Esophagus muscularis mucosa (tissue), 4 donors: ENCODE results near the gene CFAP73. TPM values are rescaled to one million over a fixed set of nuclear protein-coding genes. Genes with fewer than 3 reads are reported as not detected.

Experiments
- DNase-seq: peaks from one replicate; pipeline ENCODE4 v3.0.0-alpha.2; 2017; ENCODE audit errors: extremely low spot score
- H3K27ac ChIP-seq, 4 donors: fragments of 200-600 bp; sonication (generic); replicated peaks in 1 of 4; 1 replicate in 3 of 4; 2 replicates in 1 of 4; pipeline ENCODE4 v1.5.1; 2016 to 2019; ENCODE audit warnings: mild to moderate bottlenecking in 1 of 4
- H3K27me3 ChIP-seq, 4 donors: fragments of 200-600 bp; sonication (generic); one replicate each; pipeline versions ENCODE4 v1.5.1 to v1.6.0; 2016 to 2019
- H3K36me3 ChIP-seq, 4 donors: fragments of 200-600 bp; sonication (generic); one replicate each; pipeline ENCODE4 v1.5.1; 2016 to 2019
- H3K4me1 ChIP-seq, 4 donors: fragments of 200-600 bp; sonication (generic); one replicate each; pipeline ENCODE4 v1.5.1; 2016 to 2019
- H3K4me3 ChIP-seq, 4 donors: fragments of 200-600 bp; sonication (generic); 1 replicate in 2 of 4; 2 replicates in 2 of 4; pipeline ENCODE4 v1.5.1; 2016 to 2019; ENCODE audit warnings: mild to moderate bottlenecking in 4 of 4, moderate library complexity in 1 of 4
- H3K9me3 ChIP-seq, 4 donors: fragments of 200-600 bp; sonication (generic); 1 replicate in 3 of 4; 2 replicates in 1 of 4; pipeline ENCODE4 v1.5.1; 2016 to 2019
- CTCF ChIP-seq, 3 experiments: fragments of 200-600 bp in 2 of 3; fragments of 450-650 bp in 1 of 3; sonication (generic) in 2 of 3; IDR thresholded peaks; one replicate each; pipeline ENCODE4 v1.5.1; 2017 to 2019; ENCODE audit warnings: antibody characterized with exemption in 3 of 3, mild to moderate bottlenecking in 2 of 3, moderate library complexity in 1 of 3
- EP300 ChIP-seq: sonication (generic); formaldehyde crosslinking; IDR thresholded peaks from one replicate; pipeline ENCODE4 v1.6.1; 2017; ENCODE audit warnings: antibody characterized with exemption
- POLR2A ChIP-seq: fragments of 450-650 bp; IDR thresholded peaks from one replicate; pipeline ENCODE4 v1.6.1; 2017; ENCODE audit warnings: antibody characterized with exemption, moderate library complexity, mild to moderate bottlenecking, low read depth
- POLR2AphosphoS5 ChIP-seq, 2 donors: sonication (generic); formaldehyde crosslinking; IDR thresholded peaks; one replicate each; pipeline ENCODE4 v1.6.1; 2017; ENCODE audit warnings: antibody characterized with exemption in 2 of 2
- WGBS: methylation state at CpG from one replicate; pipeline ENCODE4 v1.1.5; 2018; 5-methylcytosine and 5-hydroxymethylcytosine counted together
- intact Hi-C: fragments of 100-400 bp; cut with DNase I; formaldehyde crosslinking; loops from one replicate; pipeline ENCODE4 v1.15.1; 2023
- total RNA-seq, 4 donors: library from RNA; depleted of rRNA; stranded (reverse); fragments of >200 nt; gene quantifications; one replicate each; pipeline versions ENCODE4 v1.1.0 to v1.2.1, GENCODE V29; 2016

CFAP73 gene
- total RNA-seq, 4 donors from 2014 or later: not detected

GRCh38 chr12:113128802-113129663 is 20.5 kb upstream of the CFAP73 start:
- Histone ChIP-seq H3K9me3 (no peaks in the 10 kb centered on the region), H3K4me1 (no peaks in the 10 kb centered on the region), H3K36me3 (no peaks in the 10 kb centered on the region), H3K27ac (no peak overlapping the region), H3K27me3 (peaks cover 0 to 62% (median 3%) of the 10 kb centered on the region in 4 donors), H3K4me3 (no peak overlapping the region)
- DNase-seq: no peak
- WGBS: 60% methylated on average over 9 of the region's 9 CpGs
- intact Hi-C loops: no loop called here
- TF ChIP-seq EP300 (no peak), POLR2AphosphoS5 (IDR thresholded peaks at IDR 0.05) (no peak), POLR2A (no peak), CTCF (IDR thresholded peaks at IDR 0.05) (no peak)

- no peaks in the 10 kb centered on the region for H3K36me3 ChIP-seq
- intact Hi-C loops: no loop called here
- WGBS: 81% methylated on average over 10 of the region's 17 CpGs
- H3K27ac ChIP-seq: no peak overlapping the region
- H3K27me3 ChIP-seq: peaks cover 0 to 70% (median 8%) of the 10 kb centered on the region in 4 donors
- DNase-seq: no peak
- no peaks in the 10 kb centered on the region for H3K4me1 ChIP-seq
- no peaks in the 10 kb centered on the region for H3K9me3 ChIP-seq
- H3K4me3 ChIP-seq: no peak overlapping the region
- no peak for TF ChIP-seq POLR2A
- no peak for TF ChIP-seq POLR2AphosphoS5 (IDR thresholded peaks at IDR 0.05)
These were observed 19.7 kb upstream of the CFAP73 start for GRCh38 chr12:113129664-113130456.

GRCh38 chr12:113130457-113131135 is 18.9 kb upstream of the CFAP73 start:
- no peak overlapping the region for H3K27ac ChIP-seq
- WGBS: 28% methylated on average over 7 of the region's 18 CpGs

DNA sequence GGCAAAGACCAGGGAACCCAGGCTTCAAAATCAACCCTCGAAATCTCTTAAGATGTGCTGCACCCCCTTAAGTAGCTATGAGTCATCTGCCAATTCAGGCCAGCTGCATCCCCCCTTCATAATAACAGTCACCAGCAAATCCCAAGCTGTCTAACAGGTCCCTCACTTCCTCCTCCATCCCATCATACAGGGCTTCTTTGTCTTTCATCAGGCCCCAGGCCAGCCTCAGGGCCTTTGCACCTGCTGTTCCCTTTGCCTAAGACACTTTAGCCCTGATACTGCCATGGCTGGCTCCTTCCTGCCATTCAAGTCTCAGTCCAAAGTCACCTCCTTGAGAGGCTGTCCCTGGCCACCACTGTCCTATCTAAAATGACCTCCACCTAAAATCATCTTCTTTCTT is 18.0 kb upstream of the CFAP73 start:
- Histone ChIP-seq H3K4me3 (no peak overlapping the region), H3K36me3 (no peaks in the 10 kb centered on the region), H3K9me3 (no peaks in the 10 kb centered on the region), H3K27me3 (peaks cover 0 to 87% (median 8%) of the 10 kb centered on the region in 4 donors), H3K4me1 (peaks cover 0 to 10% (median 5%) of the 10 kb centered on the region in 4 donors), H3K27ac (no peak overlapping the region)
- TF ChIP-seq CTCF (IDR thresholded peaks at IDR 0.05) (no peak), EP300 (no peak), POLR2A (no peak), POLR2AphosphoS5 (IDR thresholded peaks at IDR 0.05) (no peak)
- intact Hi-C loops: no loop called here
- no peak for DNase-seq
- 70% methylated on average over 1 of the region's 1 CpG for WGBS

More at GRCh38 chr12:113130457-113131135, 18.9 kb upstream of the CFAP73 start:
- no peak overlapping the region for H3K4me3 ChIP-seq
- no peak for TF ChIP-seq POLR2AphosphoS5 (IDR thresholded peaks at IDR 0.05)
- intact Hi-C loops: no loop called here
- H3K9me3 ChIP-seq: no peaks in the 10 kb centered on the region
- no peaks in the 10 kb centered on the region for H3K36me3 ChIP-seq
- H3K27me3 ChIP-seq: peaks cover 0 to 77% (median 8%) of the 10 kb centered on the region in 4 donors
- DNase-seq: no peak
- H3K4me1 ChIP-seq: peaks cover 0 to 5% (median 3%) of the 10 kb centered on the region in 4 donors

DNA sequence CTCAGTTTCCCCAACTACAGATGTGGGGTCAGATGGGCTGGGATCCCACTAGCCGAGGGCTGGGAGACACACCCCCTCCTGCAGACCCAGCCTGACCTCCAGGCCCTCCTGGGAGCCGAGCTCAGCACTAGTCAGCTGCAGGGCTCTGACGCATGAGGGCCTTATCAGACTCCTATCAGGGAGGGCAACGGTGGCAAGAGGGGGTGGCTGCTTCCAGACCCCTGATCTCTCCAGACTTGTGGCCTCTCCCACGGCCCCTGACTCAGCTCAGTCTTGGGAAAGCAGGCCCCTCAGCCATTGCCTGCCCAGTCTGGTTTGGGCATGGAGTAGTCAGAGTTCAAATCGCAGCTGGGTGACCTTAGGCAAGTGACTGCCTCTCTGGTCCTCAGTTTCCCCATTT is 16.5 kb upstream of the CFAP73 start:
- Histone ChIP-seq H3K9me3 (no peaks in the 10 kb centered on the region), H3K4me3 (no peak overlapping the region), H3K4me1 (peaks cover 0 to 10% (median 5%) of the 10 kb centered on the region in 4 donors), H3K36me3 (no peaks in the 10 kb centered on the region), H3K27ac (no peak overlapping the region), H3K27me3 (peaks cover 0 to 89% (median 8%) of the 10 kb centered on the region in 4 donors)
- WGBS: 43% methylated on average over 6 of the region's 6 CpGs
- DNase-seq: no peak
- TF ChIP-seq POLR2AphosphoS5 (IDR thresholded peaks at IDR 0.05) (no peak), EP300 (no peak), CTCF (IDR thresholded peaks at IDR 0.05) (no peak), POLR2A (no peak)
- intact Hi-C loops: no loop called here
